ENCODE results near the gene OR13J1.
"Not testable (repeated sequence)": the region's sequence is repeated elsewhere in the genome, so short reads cannot be mapped to it uniquely, and the experiment has no call there.

The OR13J1 gene

GRCh38 chr9:35870351-35870923 lies at the start of gene OR13J1:
Gene OR13J1, minus strand, starts transcription at chr9:35870401. Its CDS starts 0 bp downstream, at chr9:35870401.
- no peak for DNase-seq (ENCODE audit: low read depth in 2 of 2)

GRCh38 chr9:35919212-35920008 lies 49.2 kb upstream of the OR13J1 start:
- no peak for DNase-seq (ENCODE audit: low read depth in 2 of 2)

DNA sequence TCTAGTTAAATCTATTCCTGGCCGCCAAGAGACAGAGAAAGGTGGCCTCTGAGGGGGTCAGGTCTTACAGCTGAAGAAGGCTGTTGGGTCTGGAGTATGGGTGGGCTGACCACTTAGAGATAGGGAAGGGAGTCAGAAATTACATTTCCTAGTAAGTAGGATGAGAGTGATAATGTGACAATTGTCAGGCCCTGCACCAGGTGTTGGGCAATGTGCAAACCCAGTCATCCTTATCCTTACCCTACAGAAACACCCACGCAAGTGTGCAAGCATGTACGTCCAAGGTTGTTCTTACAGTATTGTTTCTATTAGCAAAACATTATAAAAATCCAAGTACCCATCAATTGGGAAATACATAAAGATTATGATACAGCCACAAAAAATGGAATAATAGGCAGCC lies 48.6 kb upstream of the OR13J1 start:
- DNase-seq (ENCODE audit: low read depth in 2 of 2): no peak

GRCh38 chr9:35917261-35917660 lies 47.1 kb upstream of the OR13J1 start:
- DNase-seq (ENCODE audit: low read depth in 2 of 2): no peak

GRCh38 chr9:35915681-35916294 lies 45.6 kb upstream of the OR13J1 start:
- DNase-seq (ENCODE audit: low read depth in 2 of 2): no peak

DNA sequence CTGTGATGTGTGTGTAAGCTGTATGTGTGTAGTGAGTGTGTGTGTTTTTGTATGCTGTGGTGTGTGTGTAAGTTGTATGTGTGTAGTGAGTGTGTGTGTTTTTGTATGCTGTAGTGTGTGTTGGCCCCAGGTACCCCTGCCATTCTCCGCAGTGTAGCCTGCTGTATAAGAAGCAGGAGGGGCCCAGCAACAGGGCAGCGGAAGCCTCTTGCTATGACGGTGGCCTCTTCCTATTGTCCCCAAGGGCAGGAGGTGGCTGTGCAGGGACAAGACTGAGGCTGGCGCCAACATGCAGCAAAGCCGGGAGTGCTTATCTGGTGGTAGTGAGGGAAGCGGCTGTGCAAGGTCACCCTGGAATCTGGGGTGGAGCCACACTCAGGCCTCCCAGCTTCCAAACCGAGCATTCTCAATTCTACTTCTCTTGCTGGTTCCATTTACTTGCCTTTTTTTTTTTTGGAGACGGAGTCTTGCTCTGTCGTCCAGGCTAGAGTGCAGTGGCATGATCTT lies 44.2 kb upstream of the OR13J1 start:
- no peak for DNase-seq (ENCODE audit: low read depth in 2 of 2)

DNA sequence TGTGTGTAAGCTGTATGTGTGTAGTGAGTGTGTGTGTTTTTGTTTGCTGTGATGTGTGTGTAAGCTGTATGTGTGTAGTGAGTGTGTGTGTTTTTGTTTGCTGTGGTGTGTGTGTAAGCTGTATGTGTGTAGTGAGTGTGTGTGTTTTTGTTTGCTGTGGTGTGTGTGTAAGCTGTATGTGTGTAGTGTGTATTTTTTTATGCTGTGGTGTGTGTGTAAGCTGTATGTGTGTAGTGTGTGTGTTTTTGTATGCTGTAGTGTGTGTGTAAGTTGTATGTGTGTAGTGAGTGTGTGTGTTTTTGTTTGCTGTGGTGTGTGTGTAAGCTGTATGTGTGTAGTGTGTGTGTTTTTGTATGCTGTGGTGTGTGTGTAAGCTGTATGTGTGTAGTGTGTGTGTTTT lies 43.2 kb upstream of the OR13J1 start:
- DNase-seq (ENCODE audit: low read depth in 2 of 2): not testable (repeated sequence)

DNA sequence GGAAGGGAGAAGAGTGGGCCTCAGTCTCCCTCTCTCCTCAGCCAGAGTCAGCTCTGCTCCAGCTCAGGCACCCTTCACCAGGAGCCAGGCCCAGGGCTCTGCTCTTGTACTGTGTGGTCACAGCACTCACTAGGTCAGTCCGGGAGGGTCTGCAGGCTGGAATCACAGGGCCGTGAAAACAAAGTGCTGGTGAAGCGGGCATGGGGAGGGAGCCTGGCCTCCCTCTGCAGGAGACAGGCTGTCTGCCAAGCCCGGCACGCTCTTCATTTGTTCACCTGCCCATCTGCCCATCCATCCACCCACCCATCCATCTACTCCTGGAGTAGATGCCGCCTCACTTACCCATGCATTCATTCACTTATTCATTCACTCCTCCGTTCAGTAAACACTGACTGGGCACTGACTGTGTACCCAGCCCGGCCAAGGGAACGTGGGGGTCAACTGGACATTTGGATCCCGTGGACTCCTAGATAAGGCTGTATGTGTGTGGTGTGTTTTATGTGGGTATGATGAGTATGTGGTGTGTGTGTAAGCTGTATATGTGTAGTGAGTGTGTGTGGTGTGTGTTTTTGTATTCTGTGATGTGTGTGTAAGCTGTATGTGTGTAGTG lies 42.7 kb upstream of the OR13J1 start:
- no peak for DNase-seq (ENCODE audit: low read depth in 2 of 2)

DNA sequence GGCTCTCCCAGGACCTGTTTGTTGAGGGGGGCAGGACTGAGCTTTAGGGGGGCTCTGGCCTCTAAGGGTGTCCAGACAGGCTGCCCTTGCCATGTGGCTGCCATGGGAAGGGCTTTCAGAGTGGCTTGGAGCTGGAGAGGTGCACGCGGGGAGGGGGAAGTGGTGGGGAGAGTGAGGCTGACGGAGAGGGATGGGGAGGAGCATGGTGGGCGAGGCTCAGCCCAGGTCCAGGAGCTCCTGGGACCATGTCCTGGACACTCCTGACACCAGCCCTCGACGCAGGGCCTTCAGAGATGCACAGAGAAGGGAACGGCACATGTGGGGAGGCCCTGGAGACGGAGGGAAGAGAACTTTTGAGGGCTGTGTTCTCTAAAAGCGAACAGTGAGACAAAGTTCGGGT lies 41.5 kb upstream of the OR13J1 start:
- DNase-seq (ENCODE audit: low read depth in 2 of 2): no peak

GRCh38 chr9:35910613-35911359 lies 40.6 kb upstream of the OR13J1 start:
- no peak for DNase-seq (ENCODE audit: low read depth in 2 of 2)

DNA sequence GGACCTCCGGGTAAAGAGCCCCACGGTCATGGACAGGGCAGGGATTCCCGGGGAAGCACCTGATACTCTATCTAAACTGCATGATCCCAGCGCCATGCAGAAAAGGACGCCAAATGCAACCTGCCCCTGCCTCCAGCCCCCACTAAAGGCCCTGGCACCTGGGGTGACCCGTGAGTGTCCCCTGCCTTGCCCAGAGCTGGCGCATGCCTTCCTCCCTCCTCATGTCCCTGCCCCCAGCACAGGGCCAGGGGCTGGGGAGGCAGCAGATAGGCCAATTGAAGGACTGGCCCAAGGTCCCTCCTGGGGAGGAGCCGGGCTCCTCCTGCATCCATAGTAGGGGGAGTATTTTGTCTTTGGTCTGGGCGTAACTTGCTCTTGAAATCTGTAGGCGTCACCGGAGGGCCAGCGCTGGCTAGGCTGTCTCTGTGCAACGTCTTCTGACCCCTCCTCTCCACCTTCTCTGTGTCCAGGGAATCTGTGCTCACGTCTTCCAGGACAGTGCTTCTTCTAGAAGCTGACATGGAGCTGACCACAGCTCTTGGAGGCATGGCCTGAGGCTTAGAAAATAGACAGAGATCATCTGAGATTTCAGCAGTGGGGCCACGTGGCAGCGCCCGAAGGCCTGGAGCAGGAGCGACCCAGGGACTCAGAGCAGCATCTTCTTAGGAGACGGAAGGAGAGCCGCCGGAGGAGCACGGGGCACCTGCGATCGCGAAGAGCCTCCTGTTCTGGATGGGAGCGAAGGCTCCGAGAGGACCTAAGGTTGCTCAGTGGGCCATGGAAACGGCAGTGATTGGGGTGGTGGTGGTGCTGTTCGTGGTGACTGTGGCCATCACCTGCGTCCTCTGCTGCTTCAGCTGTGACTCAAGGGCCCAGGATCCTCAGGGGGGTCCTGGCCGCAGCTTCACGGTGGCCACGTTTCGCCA lies 39.7 kb upstream of the OR13J1 start:
- no peak for DNase-seq (ENCODE audit: low read depth in 2 of 2)

GRCh38 chr9:35909274-35909673 lies 39.1 kb upstream of the OR13J1 start, which contains the start of gene SPAAR:
Gene SPAAR, plus strand, starts transcription at chr9:35909490. Its CDS starts 974 bp downstream, at chr9:35910464.
- no peak for DNase-seq (ENCODE audit: low read depth in 2 of 2)

DNA sequence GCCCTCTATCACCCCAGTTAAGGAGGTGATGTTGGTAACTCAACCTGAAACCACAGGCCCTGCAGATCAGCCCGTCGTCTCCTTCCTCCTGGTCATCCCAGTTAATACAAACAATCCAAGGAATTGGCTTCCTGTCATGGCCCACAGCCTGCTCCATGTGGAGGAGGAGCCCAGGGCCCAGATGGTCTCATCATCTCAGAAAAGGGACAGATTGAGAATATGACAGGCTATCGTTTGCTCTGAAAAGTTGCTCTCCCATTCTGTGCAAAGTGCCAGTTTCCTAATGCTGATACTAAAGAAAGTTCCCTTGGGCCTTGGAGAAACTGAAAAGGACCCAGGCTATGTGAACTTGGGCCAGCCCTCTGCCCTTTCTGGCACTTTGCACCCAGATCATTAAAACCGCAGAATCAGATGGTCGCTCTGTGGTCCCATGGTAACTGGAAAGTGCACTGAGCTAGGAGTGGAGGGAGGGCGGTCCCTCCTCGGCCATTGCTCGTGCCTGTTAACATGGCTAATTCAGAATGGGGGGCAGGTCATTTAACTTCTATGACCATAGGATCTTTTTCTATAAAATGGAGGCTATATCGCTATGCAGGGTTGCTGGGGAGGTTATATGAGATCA lies 38.4 kb upstream of the OR13J1 start:
- DNase-seq (ENCODE audit: low read depth in 2 of 2): no peak

- DNase-seq (ENCODE audit: low read depth in 2 of 2): no peak
These were observed 37.7 kb upstream of the OR13J1 start for GRCh38 chr9:35907711-35908503.

DNA sequence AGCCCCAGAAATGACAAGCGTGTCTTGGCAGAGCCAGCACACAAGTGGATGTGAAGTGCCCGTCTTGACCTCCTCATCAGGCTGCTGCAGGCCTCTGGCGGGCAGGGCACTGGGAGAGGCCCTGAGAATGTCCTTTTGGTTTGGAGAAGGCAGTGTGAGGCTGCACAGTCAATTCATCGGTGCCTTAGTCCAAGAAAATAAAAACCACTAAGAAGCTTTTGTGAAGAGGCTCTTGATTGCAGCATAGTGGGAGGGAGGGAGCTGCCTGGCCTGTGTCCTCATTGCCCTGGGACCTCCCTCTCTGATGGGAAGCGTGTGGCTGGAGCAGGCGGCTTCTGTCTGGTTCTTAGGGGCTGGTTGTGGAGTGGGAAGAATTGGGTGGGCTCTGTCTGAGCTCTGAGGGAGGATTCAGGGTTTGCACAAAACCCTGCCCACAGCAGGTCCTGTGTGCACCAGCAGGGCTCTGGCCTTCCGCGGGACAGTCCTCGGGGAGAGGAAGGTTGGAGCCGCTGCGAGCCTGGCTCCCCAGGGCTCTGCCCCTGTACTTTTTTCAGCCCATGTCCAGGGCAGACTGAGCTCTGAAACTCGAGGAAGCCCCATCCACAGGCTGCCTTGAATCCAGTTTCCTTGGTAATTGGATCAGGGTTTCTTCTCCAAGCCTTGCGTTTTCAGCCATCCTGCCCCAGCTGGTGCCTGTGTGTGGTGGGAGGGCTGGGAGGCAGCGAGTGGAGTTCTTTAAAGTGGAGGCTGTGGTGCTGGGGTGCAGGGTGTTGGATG lies 36.9 kb upstream of the OR13J1 start:
- DNase-seq (ENCODE audit: low read depth in 2 of 2): no peak

- no peak for DNase-seq (ENCODE audit: low read depth in 2 of 2)
These were observed 35.9 kb upstream of the OR13J1 start, which contains the start of gene HRCT1 for GRCh38 chr9:35905912-35906679. Gene HRCT1, plus strand, starts transcription at chr9:35906202. Its CDS starts 86 bp downstream, at chr9:35906288.

- DNase-seq (ENCODE audit: low read depth in 2 of 2): no peak
These were observed 35.0 kb upstream of the OR13J1 start for GRCh38 chr9:35905051-35905781.
